RPMI8226 (cell line): ENCODE data around the gene PCNX1.
"Not testable (repeated sequence)": the region's sequence is repeated elsewhere in the genome, so short reads cannot be mapped to it uniquely, and the experiment has no call there.

Source experiments
- DNase-seq: peaks from one replicate; pipeline ENCODE4 v3.0.0-alpha.2; 2015

Gene PCNX1

GRCh38 chr14:71022939-71023338 lies 115.7 kb downstream of the PCNX1 start:
- DNase-seq = no peak

GRCh38 chr14:71029236-71029781 lies 122.0 kb downstream of the PCNX1 start:
- no peak for DNase-seq

- DNase-seq = no peak
Measured at GRCh38 chr14:71031000-71031399, 123.7 kb downstream of the PCNX1 start.

GRCh38 chr14:71036433-71036832 lies 129.2 kb downstream of the PCNX1 start:
- no peak for DNase-seq

GRCh38 chr14:71048393-71048792 lies 141.1 kb downstream of the PCNX1 start:
- DNase-seq = no peak

GRCh38 chr14:71049435-71050133 lies 142.3 kb downstream of the PCNX1 start:
- no peak for DNase-seq

- DNase-seq = no peak
Measured at GRCh38 chr14:71050227-71050823, 143.1 kb downstream of the PCNX1 start.

GRCh38 chr14:71054706-71055105 lies 147.4 kb downstream of the PCNX1 start:
- no peak for DNase-seq

GRCh38 chr14:71056168-71056567 lies 148.9 kb downstream of the PCNX1 start:
- DNase-seq = no peak

GRCh38 chr14:71060274-71060673 lies 153.0 kb downstream of the PCNX1 start:
- no peak for DNase-seq

GRCh38 chr14:71060825-71061455 lies 153.7 kb downstream of the PCNX1 start:
- DNase-seq = no peak

GRCh38 chr14:71061458-71061857 lies 154.2 kb downstream of the PCNX1 start:
- DNase-seq = no peak

- no peak for DNase-seq
Measured at GRCh38 chr14:71062581-71063303, 155.5 kb downstream of the PCNX1 start.

GRCh38 chr14:71063351-71063750 lies 156.1 kb downstream of the PCNX1 start:
- DNase-seq = no peak

GRCh38 chr14:71064747-71065146 lies 157.5 kb downstream of the PCNX1 start:
- DNase-seq = not testable (repeated sequence)

GRCh38 chr14:71070169-71070568 lies 162.9 kb downstream of the PCNX1 start:
- DNase-seq = no peak

GRCh38 chr14:71071042-71071441 lies 163.8 kb downstream of the PCNX1 start:
- no peak for DNase-seq

- no peak for DNase-seq
Measured at GRCh38 chr14:71076462-71077092, 169.3 kb downstream of the PCNX1 start.

- DNase-seq = no peak
Measured at GRCh38 chr14:71078500-71078899, 171.2 kb downstream of the PCNX1 start.

- no peak for DNase-seq
Measured at GRCh38 chr14:71086567-71086966, 179.3 kb downstream of the PCNX1 start.

- DNase-seq = no peak
Measured at GRCh38 chr14:71089971-71090370, 182.7 kb downstream of the PCNX1 start.

- DNase-seq = no peak
Measured at GRCh38 chr14:71094722-71095121, 187.5 kb downstream of the PCNX1 start.

GRCh38 chr14:71096947-71097346 lies 189.7 kb downstream of the PCNX1 start:
- no peak for DNase-seq
